ENCODE measurements around the gene BARX2. TPM values are rescaled to one million over a fixed set of nuclear protein-coding genes. Genes with fewer than 3 reads are reported as not detected.

Gene BARX2
- polyA plus RNA-seq, 1 of the 3 experiments (the other 2 are of a cell fraction): not detected

DNA sequence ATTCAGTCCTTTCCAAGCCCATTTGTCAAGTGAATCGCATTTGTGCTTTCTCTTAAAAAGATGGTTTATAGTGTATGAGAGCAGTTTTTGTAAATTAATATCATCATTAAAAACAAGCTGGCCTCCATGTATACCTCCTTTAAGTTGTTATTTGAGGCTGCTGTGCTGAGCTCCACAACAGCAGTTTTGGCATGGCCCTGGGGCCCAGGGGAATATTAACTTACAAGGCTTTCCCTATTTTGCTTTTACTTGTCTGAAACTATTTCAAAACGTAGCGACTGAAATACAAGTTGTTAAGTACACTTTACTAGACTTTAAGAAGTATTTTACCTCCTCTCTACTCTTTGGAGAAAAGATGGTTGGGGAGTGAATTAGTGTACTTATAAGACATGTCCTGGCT lies 4.9 kb upstream of the BARX2 start:
- ChIA-PET POLR2A (no interaction called here), CTCF (interaction anchor here (1.2 kb wide), 1 partner anchor 379 kb away, joined by 3 read pairs; no protein-coding TSS in a partner anchor)
- Histone ChIP-seq H3K4me3 (ENCODE audit: low read depth in 2 of 2, low read length in 1 of 2) (no peak overlapping the region), H3K4me2 (no peak overlapping the region), H3K79me2 (ENCODE audit: insufficient read depth) (no peaks in the 10 kb centered on the region), H3K27me3 (ENCODE audit: insufficient read depth) (peaks cover 92% of the 10 kb centered on the region), H3K9me3 (no peaks in the 10 kb centered on the region), H3K27ac (ENCODE audit: low read depth in 2 of 2, low read length in 1 of 2) (no peak overlapping the region), H4K20me1 (ENCODE audit: insufficient read depth) (no peaks in the 10 kb centered on the region), H2AFZ (ENCODE audit: low read depth) (no peak overlapping the region), H3K9me2 (no peaks in the 10 kb centered on the region), H3K4me1 (ENCODE audit: control insufficient read depth in 1 of 2, insufficient read depth in 2 of 2, low read depth in 1 of 2, low read length in 1 of 2) (peaks cover 0 to 14% of the 10 kb centered on the region in 2 experiments; a peak in 1 of 4 replicates), H3F3A (replicated peaks; ENCODE audit: insufficient read depth) (no peaks in the 10 kb centered on the region), H3K9ac (no peak overlapping the region), H3K36me3 (replicated peaks in 1 of 2; ENCODE audit: control insufficient read depth in 1 of 2, insufficient read depth in 2 of 2, low read length in 1 of 2) (no peaks in the 10 kb centered on the region)
- TF ChIP-seq GATA2 (CRISPR knock-in tag; IDR thresholded peaks at IDR 0.05) (no peak), EP300 (IDR thresholded peaks at IDR 0.05; ENCODE audit: borderline replicate concordance in 1 of 2, low read depth in 1 of 2, low read length in 1 of 2) (no peak), RCOR1 (IDR thresholded peaks at IDR 0.05; ENCODE audit: low read length) (no peak), RAD21 (IDR thresholded peaks at IDR 0.05; ENCODE audit: low read length) (no peak), POLR2AphosphoS5 (IDR thresholded peaks at IDR 0.05; ENCODE audit: low read depth, low read length) (no peak), SMC3 (IDR thresholded peaks at IDR 0.05; ENCODE audit: low read depth, low read length) (no peak), EZH2phosphoT487 (IDR thresholded peaks at IDR 0.05; ENCODE audit: borderline replicate concordance, low read depth) (no peak), FOSL2 (IDR thresholded peaks at IDR 0.05; ENCODE audit: borderline replicate concordance, low read depth) (no peak), TAF1 (IDR thresholded peaks at IDR 0.05; ENCODE audit: borderline replicate concordance, low read depth, low read length) (no peak), YY1 (IDR thresholded peaks at IDR 0.05; ENCODE audit: low read depth) (no peak), ELF1 (IDR thresholded peaks at IDR 0.05) (no peak)
- TF ChIP-seq, protein P1, sequence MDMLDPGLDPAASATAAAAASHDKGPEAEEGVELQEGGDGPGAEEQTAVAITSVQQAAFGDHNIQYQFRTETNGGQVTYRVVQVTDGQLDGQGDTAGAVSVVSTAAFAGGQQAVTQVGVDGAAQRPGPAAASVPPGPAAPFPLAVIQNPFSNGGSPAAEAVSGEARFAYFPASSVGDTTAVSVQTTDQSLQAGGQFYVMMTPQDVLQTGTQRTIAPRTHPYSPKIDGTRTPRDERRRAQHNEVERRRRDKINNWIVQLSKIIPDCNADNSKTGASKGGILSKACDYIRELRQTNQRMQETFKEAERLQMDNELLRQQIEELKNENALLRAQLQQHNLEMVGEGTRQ (IDR thresholded peaks at IDR 0.05; ENCODE audit: borderline replicate concordance, low read depth, low read length): no peak
- TF ChIP-seq, protein P2, sequence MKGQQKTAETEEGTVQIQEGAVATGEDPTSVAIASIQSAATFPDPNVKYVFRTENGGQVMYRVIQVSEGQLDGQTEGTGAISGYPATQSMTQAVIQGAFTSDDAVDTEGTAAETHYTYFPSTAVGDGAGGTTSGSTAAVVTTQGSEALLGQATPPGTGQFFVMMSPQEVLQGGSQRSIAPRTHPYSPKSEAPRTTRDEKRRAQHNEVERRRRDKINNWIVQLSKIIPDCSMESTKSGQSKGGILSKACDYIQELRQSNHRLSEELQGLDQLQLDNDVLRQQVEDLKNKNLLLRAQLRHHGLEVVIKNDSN (IDR thresholded peaks at IDR 0.05; ENCODE audit: borderline replicate concordance, low read depth): no peak
- TF ChIP-seq, protein P3, sequence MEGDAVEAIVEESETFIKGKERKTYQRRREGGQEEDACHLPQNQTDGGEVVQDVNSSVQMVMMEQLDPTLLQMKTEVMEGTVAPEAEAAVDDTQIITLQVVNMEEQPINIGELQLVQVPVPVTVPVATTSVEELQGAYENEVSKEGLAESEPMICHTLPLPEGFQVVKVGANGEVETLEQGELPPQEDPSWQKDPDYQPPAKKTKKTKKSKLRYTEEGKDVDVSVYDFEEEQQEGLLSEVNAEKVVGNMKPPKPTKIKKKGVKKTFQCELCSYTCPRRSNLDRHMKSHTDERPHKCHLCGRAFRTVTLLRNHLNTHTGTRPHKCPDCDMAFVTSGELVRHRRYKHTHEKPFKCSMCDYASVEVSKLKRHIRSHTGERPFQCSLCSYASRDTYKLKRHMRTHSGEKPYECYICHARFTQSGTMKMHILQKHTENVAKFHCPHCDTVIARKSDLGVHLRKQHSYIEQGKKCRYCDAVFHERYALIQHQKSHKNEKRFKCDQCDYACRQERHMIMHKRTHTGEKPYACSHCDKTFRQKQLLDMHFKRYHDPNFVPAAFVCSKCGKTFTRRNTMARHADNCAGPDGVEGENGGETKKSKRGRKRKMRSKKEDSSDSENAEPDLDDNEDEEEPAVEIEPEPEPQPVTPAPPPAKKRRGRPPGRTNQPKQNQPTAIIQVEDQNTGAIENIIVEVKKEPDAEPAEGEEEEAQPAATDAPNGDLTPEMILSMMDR (IDR thresholded peaks at IDR 0.05): no peak
- WGBS (ENCODE audit: low lambda C conversion rate): 53% methylated on average over 3 of the region's 3 CpGs
- no peak for DNase-seq
